HG03575 (cell line): ENCODE data around the gene GRAMD1C.

Experiments used
- ATAC-seq: cut with Tn5 transposase; IDR thresholded peaks from one replicate; pipeline ENCODE4 v1.9.1; 2021; ENCODE audit not compliant: unreplicated experiment, insufficient number of reproducible peaks, low FRiP score; ENCODE audit errors: extremely low read depth

The GRAMD1C gene

DNA sequence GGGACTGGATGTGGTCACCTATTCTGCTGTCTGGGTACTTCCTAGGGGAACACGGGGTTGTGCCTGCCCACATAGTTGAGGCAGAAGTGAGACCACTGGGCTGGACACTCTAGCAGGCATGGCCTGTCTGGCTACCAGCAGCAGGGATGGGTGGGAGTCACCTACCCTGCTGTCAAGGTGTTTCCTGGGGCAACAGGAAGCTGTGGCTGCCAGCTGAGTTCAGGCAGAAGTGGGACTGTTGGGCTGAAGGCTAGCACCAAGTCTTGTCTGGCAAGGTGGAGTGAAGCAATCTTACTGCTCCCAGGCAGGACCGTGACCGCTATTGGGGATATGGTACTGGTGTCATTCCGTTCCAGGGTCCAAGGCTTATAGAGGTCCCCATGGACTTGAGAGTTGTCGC is 89.0 kb downstream of the GRAMD1C start:
- ATAC-seq, result no peak

DNA sequence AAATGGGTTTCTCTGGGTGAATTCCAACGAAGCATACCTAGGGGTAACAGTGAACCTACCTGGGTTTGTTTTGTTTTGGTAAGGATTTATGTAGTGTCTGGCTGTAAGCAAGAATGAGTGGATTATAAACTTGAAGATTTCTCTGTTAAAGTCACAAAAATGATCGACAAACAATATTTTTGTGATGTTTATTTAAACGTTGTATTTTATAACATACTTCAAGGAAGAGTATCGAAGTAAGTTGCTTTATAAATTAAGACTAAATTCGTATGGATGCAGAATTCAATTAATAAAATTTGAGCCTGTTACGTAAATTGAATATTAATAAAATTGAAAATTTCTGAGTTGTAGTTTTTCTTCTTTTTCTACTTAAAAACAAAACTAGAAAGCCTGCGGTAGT is 108.2 kb downstream of the GRAMD1C start:
- no peak for ATAC-seq

DNA sequence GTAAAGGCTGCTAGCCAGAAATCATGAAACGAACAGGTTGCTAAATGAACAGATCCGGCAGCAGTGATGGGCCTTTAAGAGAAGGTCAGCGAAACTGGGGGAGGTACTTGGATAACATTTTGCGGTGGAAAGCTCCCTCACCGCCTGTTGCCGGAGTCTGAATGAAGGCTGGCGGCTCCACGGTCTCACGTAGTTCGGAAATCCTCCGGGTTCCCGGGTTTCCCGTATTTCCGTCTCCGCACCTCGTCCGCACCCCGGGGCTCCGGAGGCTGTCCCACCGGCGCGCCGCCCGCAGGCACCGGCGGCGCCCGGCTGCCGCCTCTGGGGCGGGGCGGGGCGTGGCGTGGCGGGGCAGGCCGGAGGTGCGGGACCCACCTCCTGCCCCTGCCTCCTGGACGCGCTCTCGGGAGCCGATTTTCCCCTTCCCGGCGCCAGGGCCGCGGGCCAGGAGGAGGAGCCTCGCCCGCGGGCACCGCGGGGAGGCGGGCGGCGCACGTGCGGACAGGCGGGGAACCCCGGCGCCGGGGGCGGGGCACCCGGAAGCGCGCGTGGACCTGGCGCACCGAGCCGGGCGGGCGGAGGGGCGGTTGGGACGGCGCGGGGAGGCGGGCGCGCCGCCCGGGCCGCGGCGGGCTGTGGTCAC is 108.9 kb downstream of the GRAMD1C start, which contains the start of gene ZDHHC23:
TSS of gene ZDHHC23 (plus strand) at position 642 of the 643 bp plus-strand sequence. CDS start 790 bp downstream, outside the sequence.
- ATAC-seq, result no peak

DNA sequence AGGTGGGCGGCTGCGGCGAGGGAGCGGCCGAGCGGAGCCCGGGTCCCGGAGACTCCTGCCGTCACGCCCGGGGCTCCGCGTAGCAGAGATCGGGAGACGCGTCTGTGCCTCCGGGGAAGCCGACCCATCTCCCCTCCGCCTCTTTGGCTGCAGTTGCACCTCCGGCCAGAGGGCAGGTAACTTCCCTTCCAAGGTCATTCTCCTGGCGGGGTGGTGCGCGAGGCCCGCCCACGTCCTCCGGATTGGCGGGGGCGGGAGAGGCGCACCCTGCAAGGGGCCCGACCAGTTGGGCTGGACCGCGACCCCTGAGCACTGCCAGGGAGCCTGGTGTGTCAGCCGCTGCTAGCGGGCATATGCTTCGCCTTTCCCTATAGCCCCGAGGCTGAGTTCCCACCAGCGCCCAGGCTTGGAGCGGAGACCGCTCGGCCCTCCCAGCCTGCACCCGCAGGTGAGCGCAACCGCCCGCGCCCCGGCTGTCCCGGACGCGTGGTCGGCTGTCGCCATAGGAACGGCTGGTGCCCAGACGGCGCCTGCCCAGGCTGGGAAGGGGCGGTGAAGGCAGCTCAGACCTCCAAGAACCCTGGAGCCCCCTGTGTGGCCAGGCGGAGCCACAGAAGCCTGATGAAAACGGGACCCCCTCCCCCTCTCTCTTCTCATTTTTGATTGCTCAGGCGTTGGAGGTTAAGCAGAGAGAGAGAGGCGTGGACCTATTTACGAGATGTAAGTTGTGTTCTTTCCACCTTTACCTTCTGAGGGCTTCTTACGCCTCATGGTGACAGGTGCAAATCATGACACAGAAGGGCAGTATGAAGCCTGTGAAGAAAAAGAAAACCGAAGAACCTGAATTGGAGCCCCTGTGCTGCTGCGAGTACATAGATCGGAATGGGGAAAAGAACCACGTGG is 109.7 kb downstream of the GRAMD1C start:
- no peak for ATAC-seq

DNA sequence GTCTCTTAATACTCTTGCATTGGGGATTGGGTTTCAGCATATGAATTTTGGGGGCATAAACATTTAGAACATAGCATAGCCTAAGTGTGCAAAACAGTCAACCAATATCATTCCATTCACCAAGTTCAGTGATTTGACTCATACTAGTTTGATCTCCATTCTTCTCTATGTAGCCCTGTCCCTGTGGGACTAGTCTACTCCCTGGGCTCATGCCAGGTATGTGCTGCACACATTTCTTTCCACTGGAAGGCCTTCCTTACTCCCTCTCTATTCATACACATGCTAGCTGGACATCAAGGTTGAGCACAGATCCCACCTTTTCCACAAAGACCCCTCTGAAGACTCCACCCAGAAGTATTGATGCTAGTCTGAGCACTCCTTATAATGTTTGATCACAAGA is 114.3 kb downstream of the GRAMD1C start:
- no peak for ATAC-seq

- no peak for ATAC-seq
Measured at GRCh38 chr3:113953677-113954076, 115.1 kb downstream of the GRAMD1C start.

DNA sequence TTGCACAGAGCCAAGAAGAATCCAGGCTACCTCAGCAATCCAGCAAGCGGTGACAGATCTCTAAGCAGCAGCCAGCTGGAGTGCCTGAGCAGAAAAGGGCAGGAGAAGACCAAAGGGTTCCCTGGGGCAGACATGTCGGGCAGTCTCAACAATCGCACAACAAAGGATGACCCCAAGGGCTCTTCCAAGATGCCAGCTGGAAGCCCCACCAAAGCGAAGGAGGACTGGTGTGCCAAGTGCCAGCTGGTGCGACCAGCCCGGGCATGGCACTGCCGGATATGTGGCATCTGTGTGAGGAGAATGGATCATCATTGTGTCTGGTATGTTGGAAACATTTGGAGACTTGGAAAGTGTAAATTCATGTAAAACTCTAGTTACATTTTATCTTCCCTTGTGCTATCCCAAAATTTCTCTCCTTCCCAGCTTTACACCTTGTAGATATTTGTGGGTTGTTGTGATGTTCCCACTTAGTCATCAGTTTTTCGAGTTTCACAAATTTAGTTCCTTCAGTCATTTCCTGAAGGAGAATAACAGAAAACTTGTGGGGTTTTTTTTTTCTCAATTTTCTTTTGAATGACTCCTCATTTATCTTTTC is 115.6 kb downstream of the GRAMD1C start:
- no peak for ATAC-seq

GRCh38 chr3:113963879-113964278 is 125.3 kb downstream of the GRAMD1C start:
- no peak for ATAC-seq

DNA sequence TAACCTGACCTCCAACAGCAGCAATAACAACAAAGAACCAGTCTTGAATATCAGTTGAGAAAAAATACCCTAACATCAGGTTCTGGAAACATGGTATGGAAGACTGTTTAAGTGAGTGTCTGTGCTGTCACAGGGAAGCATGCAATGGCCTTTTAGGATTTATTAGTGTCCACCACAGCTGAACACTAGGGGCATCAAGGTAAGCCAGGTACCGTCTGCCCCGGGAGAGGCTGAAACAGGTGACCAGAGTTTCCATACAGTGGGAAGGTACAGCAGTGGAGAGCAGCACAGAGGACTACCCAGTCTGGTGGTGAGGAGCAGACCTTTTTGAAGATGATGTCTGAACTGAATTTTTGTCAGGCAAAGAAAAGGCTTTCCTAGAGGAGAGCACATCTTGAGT is 127.6 kb downstream of the GRAMD1C start:
- no peak for ATAC-seq

- ATAC-seq, result no peak
Measured at GRCh38 chr3:113968986-113969385, 130.4 kb downstream of the GRAMD1C start.

- no peak for ATAC-seq
Measured at GRCh38 chr3:113977822-113978221, 139.2 kb downstream of the GRAMD1C start.

DNA sequence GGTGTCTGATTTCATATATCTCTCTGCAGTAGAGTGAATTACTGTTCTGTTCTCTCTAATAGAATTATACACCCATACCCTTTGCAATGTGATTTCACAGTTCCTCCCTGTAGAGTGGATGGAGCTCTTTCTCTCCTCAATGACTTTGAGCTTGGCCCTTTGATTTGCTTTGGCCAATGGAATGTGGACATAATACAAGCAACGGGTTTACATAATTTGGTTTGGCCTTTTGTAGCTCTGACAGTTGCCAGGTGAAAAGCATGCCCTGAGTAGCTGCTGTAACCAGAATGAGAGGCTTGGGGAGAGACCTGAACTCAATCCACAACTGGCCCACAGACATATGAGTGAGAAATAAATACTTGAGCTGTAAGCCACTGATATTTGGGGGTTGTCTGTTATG is 141.3 kb downstream of the GRAMD1C start:
- ATAC-seq, result no peak

GRCh38 chr3:113981803-113982202 is 143.2 kb downstream of the GRAMD1C start:
- ATAC-seq, result no peak

- no peak for ATAC-seq
Measured at GRCh38 chr3:113983544-113983943, 145.0 kb downstream of the GRAMD1C start.

- ATAC-seq, result no peak
Measured at GRCh38 chr3:113985541-113985940, 147.0 kb downstream of the GRAMD1C start.
